ENCODE results near the gene GARS1. TPM values are rescaled to one million over a fixed set of nuclear protein-coding genes. Genes with fewer than 3 reads are reported as not detected.

Gene GARS1
- total RNA-seq, 1 donor from 2014 or later: 111 TPM

GRCh38 chr7:30665043-30665442 lies 70.4 kb downstream of the GARS1 start:
- Mint-ChIP-seq H3K4me1 (ENCODE audit: unreplicated experiment) (no peaks in the 10 kb centered on the region), H3K27me3 (peaks cover 15% of the 10 kb centered on the region), H3K27ac (no peak overlapping the region), H3K36me3 (no peaks in the 10 kb centered on the region), H3K4me3 (no peak overlapping the region), H3K9me3 (no peaks in the 10 kb centered on the region)
- DNase-seq (ENCODE audit: extremely low spot score, unreplicated experiment): no peak
- TF ChIP-seq CTCF (conservative IDR thresholded peaks at IDR 0.05): no peak

DNA sequence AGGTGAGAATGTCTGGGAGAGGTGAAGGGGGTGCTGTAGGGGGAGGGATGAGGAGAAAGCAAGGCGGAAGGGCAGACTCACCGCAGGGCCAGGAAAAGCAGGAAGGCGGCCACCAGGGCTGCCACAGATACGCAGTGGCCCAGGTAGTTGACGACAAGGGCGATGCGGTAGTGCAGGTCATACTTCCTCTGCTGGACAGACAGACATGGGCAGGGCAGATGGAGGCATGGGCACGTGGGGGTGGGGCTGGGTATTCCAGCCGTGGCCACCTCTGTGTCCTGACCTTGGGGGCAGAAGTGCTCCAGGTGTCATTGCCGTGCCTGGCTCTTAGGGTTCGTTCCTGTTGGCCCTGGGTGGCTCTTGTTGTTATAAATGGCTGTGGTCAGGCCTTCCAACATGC lies 70.8 kb downstream of the GARS1 start:
- H3K9me3 Mint-ChIP-seq: no peaks in the 10 kb centered on the region
- no peak for TF ChIP-seq CTCF (conservative IDR thresholded peaks at IDR 0.05)
- DNase-seq (ENCODE audit: extremely low spot score, unreplicated experiment): no peak
- no peak overlapping the region for H3K4me3 Mint-ChIP-seq
- H3K36me3 Mint-ChIP-seq: no peaks in the 10 kb centered on the region
- no peaks in the 10 kb centered on the region for H3K4me1 Mint-ChIP-seq (ENCODE audit: unreplicated experiment)
- H3K27ac Mint-ChIP-seq: no peak overlapping the region
- peaks cover 15% of the 10 kb centered on the region for H3K27me3 Mint-ChIP-seq

DNA sequence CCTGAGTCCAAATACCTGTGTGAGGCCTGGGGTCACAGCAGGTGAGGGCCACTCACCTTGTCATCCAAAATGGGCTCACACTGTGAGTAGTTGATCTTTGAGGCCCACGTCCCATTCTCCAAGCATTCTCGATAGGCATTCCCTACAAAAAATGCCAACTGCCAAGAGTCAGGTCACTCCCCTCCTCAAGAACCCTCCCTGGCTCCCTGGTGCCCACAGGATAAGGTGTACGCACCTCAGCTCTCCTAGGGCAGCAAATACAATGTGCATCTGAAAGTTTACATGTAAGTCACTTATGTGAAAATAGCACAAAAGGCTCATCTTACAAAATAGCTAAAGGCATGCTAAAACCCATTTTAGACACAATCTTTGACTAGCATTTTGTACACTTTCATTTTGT lies 72.5 kb downstream of the GARS1 start:
- Mint-ChIP-seq H3K4me3 (no peak overlapping the region), H3K27me3 (peaks cover 18% of the 10 kb centered on the region), H3K9me3 (no peaks in the 10 kb centered on the region), H3K4me1 (ENCODE audit: unreplicated experiment) (no peaks in the 10 kb centered on the region), H3K36me3 (no peaks in the 10 kb centered on the region), H3K27ac (no peak overlapping the region)
- DNase-seq (ENCODE audit: extremely low spot score, unreplicated experiment): no peak
- TF ChIP-seq CTCF (conservative IDR thresholded peaks at IDR 0.05): no peak

- Mint-ChIP-seq H3K9me3 (no peaks in the 10 kb centered on the region), H3K4me1 (ENCODE audit: unreplicated experiment) (no peaks in the 10 kb centered on the region), H3K36me3 (no peaks in the 10 kb centered on the region), H3K4me3 (no peak overlapping the region), H3K27ac (no peak overlapping the region), H3K27me3 (peaks cover 15% of the 10 kb centered on the region)
- no peak for DNase-seq (ENCODE audit: extremely low spot score, unreplicated experiment)
- no peak for TF ChIP-seq CTCF (conservative IDR thresholded peaks at IDR 0.05)
Observed at GRCh38 chr7:30668102-30668501, 73.4 kb downstream of the GARS1 start.

- H3K27ac Mint-ChIP-seq: no peak overlapping the region
- TF ChIP-seq CTCF (conservative IDR thresholded peaks at IDR 0.05): no peak
Observed at GRCh38 chr7:30671793-30672465, 77.3 kb downstream of the GARS1 start.

More at GRCh38 chr7:30671793-30672465, 77.3 kb downstream of the GARS1 start:
- H3K4me1 Mint-ChIP-seq (ENCODE audit: unreplicated experiment): no peaks in the 10 kb centered on the region
- no peak overlapping the region for H3K4me3 Mint-ChIP-seq
- H3K27me3 Mint-ChIP-seq: peaks cover 36% of the 10 kb centered on the region
- H3K36me3 Mint-ChIP-seq: no peaks in the 10 kb centered on the region
- no peaks in the 10 kb centered on the region for H3K9me3 Mint-ChIP-seq
- DNase-seq (ENCODE audit: extremely low spot score, unreplicated experiment): no peak
